Upper lobe of left lung (tissue), 6 donors: ENCODE data around the gene IL6ST. TPM values are rescaled to one million over a fixed set of nuclear protein-coding genes. Genes with fewer than 3 reads are reported as not detected.

Experiments used
- small RNA-seq, 4 donors: library from RNA; depleted of rRNA; stranded (forward); fragments of <200 nt; gene quantifications; one replicate each; pipeline ENCODE3, GENCODE V24; 2016
- total RNA-seq, 6 donors: library from RNA; depleted of rRNA in 4 of 6; stranded (reverse); fragments of >200 nt in 4 of 6; gene quantifications; one replicate each; pipeline versions ENCODE4 v1.1.0 to v1.2.1, GENCODE V29; 2016 to 2021
- donor health status: DM: no; HTN: no; CAD: no; lungs with moderate emphysema.
- donor health status: DM: no; HTN: yes; CAD: no; lungs with severe emphysema.

The IL6ST gene
- total RNA-seq, 6 donors from 2014 or later: 177 to 383 (median 300) TPM

Small RNA genes within 50 kb of the gene (small RNA-seq; reads per million reads assigned to genes)
- gene AC016596.1: 0 reads per million in 4 donors
- gene RF01210: 0 reads per million in 4 donors

Other genes with a start within 250 kb of the IL6ST start
- under 1 TPM in 1 of 6 donors, not detected in 5; 0.31 TPM for gene IL31RA, start 143.6 kb downstream of the IL6ST start, total RNA-seq
- gene ANKRD55, start 238.4 kb upstream of the IL6ST start, total RNA-seq: 1 to 10 TPM in 1 of 6 donors, under 1 TPM in 4, not detected in 1; 0.23 to 1.7 (median 0.98) TPM